ENCODE measurements around the gene ISG20.

Gene ISG20

DNA sequence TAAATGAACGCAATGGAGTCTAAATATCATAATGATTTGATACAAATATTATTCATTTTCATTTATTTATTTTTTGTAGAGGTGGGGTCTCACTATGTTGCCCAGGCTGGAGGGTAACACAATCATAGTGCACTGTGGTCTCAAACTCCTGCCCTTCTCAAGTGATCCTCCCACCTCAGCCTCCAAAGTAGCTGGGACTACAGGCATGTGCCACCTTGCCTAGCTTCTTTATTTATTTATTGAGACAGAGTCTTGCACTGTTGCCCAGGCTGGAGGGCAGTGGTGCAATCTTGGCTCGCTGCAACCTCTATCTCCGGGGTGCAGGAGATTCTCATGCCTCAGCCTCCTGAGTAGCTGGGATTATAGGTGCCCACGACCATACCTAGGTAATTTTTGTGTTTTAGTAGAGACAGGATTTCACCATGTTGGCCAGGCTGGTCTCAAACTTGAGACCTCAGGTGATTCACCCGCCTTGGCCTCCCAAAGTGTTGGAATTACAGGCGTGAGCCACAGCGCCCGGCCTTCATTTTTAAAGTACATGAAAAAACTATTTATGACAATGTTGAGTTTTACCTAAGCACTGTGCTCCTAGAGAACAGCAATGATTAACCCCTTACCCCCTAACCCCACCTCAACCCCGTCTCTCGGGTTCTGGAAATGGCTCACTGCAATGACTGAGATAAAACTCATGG, 21.6 kb upstream of the ISG20 start:
- no peak for DNase-seq
- H3K36me3 ChIP-seq = peaks cover 65% of the 10 kb centered on the region
- H3K9me3 ChIP-seq (ENCODE audit: severe bottlenecking) = no peaks in the 10 kb centered on the region
- H3K27ac ChIP-seq = no peak overlapping the region
- H3K27me3 ChIP-seq (ENCODE audit: insufficient read depth, low read depth, severe bottlenecking) = no peaks in the 10 kb centered on the region
- H3K4me3 ChIP-seq (ENCODE audit: low read depth, low read length) = no peak overlapping the region
- TF ChIP-seq, protein P1, sequence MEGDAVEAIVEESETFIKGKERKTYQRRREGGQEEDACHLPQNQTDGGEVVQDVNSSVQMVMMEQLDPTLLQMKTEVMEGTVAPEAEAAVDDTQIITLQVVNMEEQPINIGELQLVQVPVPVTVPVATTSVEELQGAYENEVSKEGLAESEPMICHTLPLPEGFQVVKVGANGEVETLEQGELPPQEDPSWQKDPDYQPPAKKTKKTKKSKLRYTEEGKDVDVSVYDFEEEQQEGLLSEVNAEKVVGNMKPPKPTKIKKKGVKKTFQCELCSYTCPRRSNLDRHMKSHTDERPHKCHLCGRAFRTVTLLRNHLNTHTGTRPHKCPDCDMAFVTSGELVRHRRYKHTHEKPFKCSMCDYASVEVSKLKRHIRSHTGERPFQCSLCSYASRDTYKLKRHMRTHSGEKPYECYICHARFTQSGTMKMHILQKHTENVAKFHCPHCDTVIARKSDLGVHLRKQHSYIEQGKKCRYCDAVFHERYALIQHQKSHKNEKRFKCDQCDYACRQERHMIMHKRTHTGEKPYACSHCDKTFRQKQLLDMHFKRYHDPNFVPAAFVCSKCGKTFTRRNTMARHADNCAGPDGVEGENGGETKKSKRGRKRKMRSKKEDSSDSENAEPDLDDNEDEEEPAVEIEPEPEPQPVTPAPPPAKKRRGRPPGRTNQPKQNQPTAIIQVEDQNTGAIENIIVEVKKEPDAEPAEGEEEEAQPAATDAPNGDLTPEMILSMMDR (IDR thresholded peaks at IDR 0.05; ENCODE audit: low read depth, low read length) = no peak

DNA sequence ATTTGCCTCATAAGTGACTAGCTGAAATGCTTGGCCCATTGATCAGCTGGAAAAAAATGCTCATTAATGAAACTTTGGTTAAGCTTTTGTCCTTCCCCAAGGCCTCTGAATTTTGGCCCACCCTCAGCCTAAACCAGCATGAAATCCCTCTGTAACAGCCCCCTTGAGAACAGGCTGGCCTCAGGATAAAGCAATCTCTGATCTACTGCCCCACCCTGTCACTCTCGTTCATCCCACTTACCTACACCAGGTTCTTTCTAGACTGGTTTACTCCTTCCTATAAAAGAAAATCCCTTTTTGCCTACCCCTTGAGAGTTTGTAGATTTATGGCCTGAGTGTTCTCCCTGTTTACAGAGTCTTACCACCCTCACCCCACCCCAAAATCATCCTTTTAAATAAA, 21.0 kb upstream of the ISG20 start:
- no peaks in the 10 kb centered on the region for H3K9me3 ChIP-seq (ENCODE audit: severe bottlenecking)
- H3K27ac ChIP-seq = 0 out of 2 replicates have a peak overlapping the region, but pooled peaks have one; percentile 11
- H3K4me3 ChIP-seq (ENCODE audit: low read depth, low read length) = no peak overlapping the region
- no peaks in the 10 kb centered on the region for H3K27me3 ChIP-seq (ENCODE audit: insufficient read depth, low read depth, severe bottlenecking)
- peaks cover 64% of the 10 kb centered on the region for H3K36me3 ChIP-seq
- DNase-seq = no peak
- TF ChIP-seq, protein P1 (IDR thresholded peaks at IDR 0.05; ENCODE audit: low read depth, low read length) = no peak

DNA sequence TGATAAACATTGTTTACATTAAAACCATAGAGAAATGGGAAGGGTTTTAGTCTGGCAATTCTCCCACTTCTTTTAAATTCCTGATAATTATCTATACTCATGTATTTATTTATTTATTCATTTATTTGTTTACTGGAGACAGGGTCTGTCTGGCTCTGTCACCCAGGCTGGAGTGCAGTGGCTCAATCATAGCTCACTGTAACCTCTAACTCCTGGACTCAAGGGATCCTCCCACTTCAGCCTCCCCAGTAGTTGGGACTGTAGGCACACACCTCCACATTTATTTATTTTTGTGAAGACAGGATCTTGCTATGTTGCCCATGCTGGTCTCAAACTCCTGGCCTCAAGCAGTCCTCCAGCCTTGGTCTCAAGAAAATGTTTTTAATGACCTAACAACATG, 20.1 kb upstream of the ISG20 start:
- TF ChIP-seq, protein P1 (IDR thresholded peaks at IDR 0.05; ENCODE audit: low read depth, low read length) = no peak
- no peak for DNase-seq
- H3K36me3 ChIP-seq = peaks cover 64% of the 10 kb centered on the region
- H3K27ac ChIP-seq = no peak overlapping the region
- no peaks in the 10 kb centered on the region for H3K27me3 ChIP-seq (ENCODE audit: insufficient read depth, low read depth, severe bottlenecking)
- H3K9me3 ChIP-seq (ENCODE audit: severe bottlenecking) = no peaks in the 10 kb centered on the region
- H3K4me3 ChIP-seq (ENCODE audit: low read depth, low read length) = no peak overlapping the region

DNA sequence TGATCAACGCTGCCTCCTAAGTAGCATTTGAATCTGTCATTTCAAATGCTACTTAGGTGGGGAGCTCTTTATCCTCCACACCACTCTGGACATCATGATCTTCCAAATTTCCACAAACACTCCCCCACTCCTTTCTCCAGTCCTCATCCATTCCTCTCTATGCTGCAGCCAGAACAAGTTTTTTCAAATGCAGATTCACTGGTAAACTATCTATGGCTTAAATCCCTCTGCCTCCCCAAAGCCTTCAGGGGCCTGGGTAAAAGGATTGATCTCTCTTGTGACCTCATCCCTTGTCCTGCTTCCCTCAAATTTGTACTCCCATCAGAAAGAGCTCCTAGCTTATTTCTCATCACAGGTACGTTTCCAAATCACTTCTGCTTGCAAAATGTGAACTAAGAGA, 19.0 kb upstream of the ISG20 start:
- Histone ChIP-seq H3K36me3 (peaks cover 66% of the 10 kb centered on the region), H3K4me3 (ENCODE audit: low read depth, low read length) (no peak overlapping the region), H3K9me3 (ENCODE audit: severe bottlenecking) (no peaks in the 10 kb centered on the region), H3K27me3 (ENCODE audit: insufficient read depth, low read depth, severe bottlenecking) (no peaks in the 10 kb centered on the region), H3K27ac (peak overlapping the region; percentile 22; the same call in 1 of the 2 replicates)
- TF ChIP-seq, protein P1 (IDR thresholded peaks at IDR 0.05; ENCODE audit: low read depth, low read length) = no peak
- no peak for DNase-seq

DNA sequence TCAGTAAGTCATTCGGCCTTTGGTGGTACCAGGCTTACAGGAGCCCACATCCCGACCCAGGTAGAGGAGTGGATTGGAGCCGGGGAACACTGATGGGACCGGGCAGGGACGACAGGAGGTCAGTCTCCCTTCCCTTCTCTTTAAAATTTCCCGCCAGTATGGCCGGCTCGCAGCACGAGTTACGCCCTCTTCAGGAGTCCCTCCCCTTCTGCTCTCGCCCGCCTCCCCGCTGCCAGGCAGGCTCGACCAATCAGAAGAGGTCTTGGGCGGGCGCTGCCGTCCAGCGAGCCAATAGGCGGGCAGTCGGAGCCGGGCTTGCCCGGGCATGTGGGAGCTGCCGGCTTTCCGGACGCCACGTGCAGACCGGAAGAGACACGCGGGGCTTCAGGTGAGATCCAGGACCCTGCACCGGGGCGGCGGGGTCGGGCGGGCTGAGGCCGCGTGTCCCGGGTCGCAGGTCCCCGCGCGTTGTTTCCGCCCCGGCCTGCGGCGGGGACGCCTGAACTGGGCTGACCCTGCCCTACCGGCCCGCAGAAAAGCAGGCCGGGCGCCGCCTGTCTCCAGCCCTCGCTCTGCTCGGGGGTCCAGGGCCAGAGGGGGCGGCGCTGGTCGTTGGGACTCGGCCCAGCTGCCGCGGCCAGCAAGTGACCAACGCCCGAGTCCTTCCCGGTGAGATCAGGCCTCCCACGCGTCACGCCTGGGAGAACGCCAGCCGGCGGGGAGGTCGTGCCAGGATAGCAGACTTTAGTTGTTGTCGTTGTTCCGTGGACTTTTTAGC, 17.6 kb upstream of the ISG20 start, which contains the start of gene AEN:
AEN (plus strand) TSS at position 346 of the 778 bp plus-strand sequence. CDS start 4,870 bp downstream, outside the sequence.
- no peaks in the 10 kb centered on the region for H3K9me3 ChIP-seq (ENCODE audit: severe bottlenecking)
- no peaks in the 10 kb centered on the region for H3K27me3 ChIP-seq (ENCODE audit: insufficient read depth, low read depth, severe bottlenecking)
- TF ChIP-seq, protein P1 (IDR thresholded peaks at IDR 0.05; ENCODE audit: low read depth, low read length) = no peak
- H3K27ac ChIP-seq = peak within 1 kb of the TSS; percentile 99
- peaks cover 66% of the 10 kb centered on the region for H3K36me3 ChIP-seq
- peak within 1 kb of the TSS; percentile 88 for H3K4me3 ChIP-seq (ENCODE audit: low read depth, low read length)
- peak; percentile 97 for DNase-seq

All from WERI-Rb-1 (cell line).